ENCODE measurements around the gene WASF2.
A peak's percentile ranks its signal among the peaks of the same experiment; 100 is the strongest.

WASF2 gene

GRCh38 chr1:27372022-27372807, 117.8 kb downstream of the WASF2 start:
- DNase-seq = no peak

- no peak for DNase-seq
These were observed 120.9 kb downstream of the WASF2 start for GRCh38 chr1:27368869-27369582.

- DNase-seq = no peak
These were observed 122.8 kb downstream of the WASF2 start for GRCh38 chr1:27367160-27367650.

GRCh38 chr1:27366411-27367159, 123.4 kb downstream of the WASF2 start, which contains the start of gene MAP3K6:
TSS of gene MAP3K6 (minus strand) at chr1:27366961. CDS start at chr1:27366597, 364 bp downstream.
- peak; percentile 57 for DNase-seq

- peak; percentile 63 for DNase-seq
These were observed 123.9 kb downstream of the WASF2 start for GRCh38 chr1:27366113-27366410.

GRCh38 chr1:27365372-27366112, 124.4 kb downstream of the WASF2 start:
- peak; percentile 82 for DNase-seq

GRCh38 chr1:27364696-27365371, 125.1 kb downstream of the WASF2 start:
- DNase-seq = no peak

- no peak for DNase-seq
These were observed 125.9 kb downstream of the WASF2 start for GRCh38 chr1:27363766-27364695.

- no peak for DNase-seq
These were observed 128.4 kb downstream of the WASF2 start for GRCh38 chr1:27361553-27361952.

GRCh38 chr1:27361044-27361402, 128.9 kb downstream of the WASF2 start:
- no peak for DNase-seq

- DNase-seq = no peak
These were observed 129.6 kb downstream of the WASF2 start for GRCh38 chr1:27360159-27361043.

- DNase-seq = no peak
These were observed 130.2 kb downstream of the WASF2 start for GRCh38 chr1:27359822-27360158.

GRCh38 chr1:27358928-27359313, 131.0 kb downstream of the WASF2 start:
- DNase-seq = no peak

- no peak for DNase-seq
These were observed 131.7 kb downstream of the WASF2 start for GRCh38 chr1:27358038-27358927.

GRCh38 chr1:27357281-27358037, 132.5 kb downstream of the WASF2 start:
- peak; percentile 28 for DNase-seq

- DNase-seq = no peak
These were observed 133.2 kb downstream of the WASF2 start for GRCh38 chr1:27356619-27357280.

- no peak for DNase-seq
These were observed 133.7 kb downstream of the WASF2 start for GRCh38 chr1:27356277-27356618.

- no peak for DNase-seq
These were observed 134.3 kb downstream of the WASF2 start for GRCh38 chr1:27355683-27356082.
